ENCODE data around the gene UBTD2. TPM values are rescaled to one million over a fixed set of nuclear protein-coding genes. Genes with fewer than 3 reads are reported as not detected.

Gene UBTD2
- total and polyA plus RNA-seq, 2 of the 4 experiments (the other 2 are of a cell fraction) = 11.2 to 20.6 TPM

DNA sequence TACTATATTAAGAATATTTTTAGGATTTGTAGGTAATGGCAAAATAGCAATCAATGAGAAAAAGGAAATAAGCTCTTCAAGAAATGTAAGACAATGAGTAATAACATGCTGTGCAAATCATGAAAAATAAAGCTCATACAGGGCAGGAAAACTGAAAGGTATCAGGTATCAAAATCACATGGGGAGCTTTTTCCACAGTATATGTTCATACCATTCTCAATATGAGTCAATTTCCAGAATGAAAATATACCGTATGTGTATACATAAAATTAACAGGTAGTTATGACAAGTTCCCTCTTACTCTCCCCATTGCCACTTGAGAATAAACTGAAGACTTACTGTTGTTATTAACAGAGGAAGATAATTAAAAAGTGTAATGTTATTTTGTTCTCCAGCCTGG lies 53.7 kb downstream of the UBTD2 start:
- TF ChIP-seq USF2 (IDR thresholded peaks at IDR 0.05; ENCODE audit: low read depth, low read length) (no peak), BHLHE40 (IDR thresholded peaks at IDR 0.05; ENCODE audit: low read depth, low read length) (no peak), RCOR1 (IDR thresholded peaks at IDR 0.05; ENCODE audit: insufficient replicate concordance, low read length) (no peak), RFX5 (IDR thresholded peaks at IDR 0.05; ENCODE audit: low read depth, low read length) (no peak), RAD21 (IDR thresholded peaks at IDR 0.05; ENCODE audit: low read length) (no peak), CEBPB (IDR thresholded peaks at IDR 0.05; ENCODE audit: low read depth, low read length) (no peak), SMC3 (IDR thresholded peaks at IDR 0.05; ENCODE audit: low read depth, low read length) (no peak), CHD1 (IDR thresholded peaks at IDR 0.05; ENCODE audit: low read depth, low read length) (no peak), ELK1 (IDR thresholded peaks at IDR 0.05; ENCODE audit: borderline replicate concordance, low read depth, low read length) (no peak), NFE2L2 (IDR thresholded peaks at IDR 0.05; ENCODE audit: low read depth, low read length) (no peak)
- no peak overlapping the region for H3K4ac ChIP-seq (ENCODE audit: low read depth, low read length)
- peaks cover 3% of the 10 kb centered on the region; the same call in 1 of the 2 replicates for H4K20me1 ChIP-seq (ENCODE audit: insufficient read depth, low read length)
- no peak overlapping the region for H4K91ac ChIP-seq (ENCODE audit: insufficient read depth, low read depth, low read length)
- no peak overlapping the region for H3K4me2 ChIP-seq (ENCODE audit: low read depth, low read length)
- no peaks in the 10 kb centered on the region for H3K9me1 ChIP-seq (ENCODE audit: insufficient read depth, low read length)
- H3K79me1 ChIP-seq (ENCODE audit: low read depth in 1 of 2, low read length in 2 of 2) = peaks cover 21 to 30% of the 10 kb centered on the region in 2 experiments
- H3K27me3 ChIP-seq (ENCODE audit: control insufficient read depth, insufficient read depth, low read length) = no peaks in the 10 kb centered on the region
- in situ Hi-C loops (cut with MboI; ENCODE audit: low sequenced_read_pairs) = no loop called here
- no peak overlapping the region for H3K56ac ChIP-seq (ENCODE audit: extremely low read depth, insufficient read depth, low read length)
- H3K9me3 ChIP-seq (ENCODE audit: control insufficient read depth, insufficient read depth, low read length) = no peaks in the 10 kb centered on the region
- BruUV-seq (replicated peaks) = no TSS peak
- no peak overlapping the region for H3K4me3 ChIP-seq (ENCODE audit: insufficient read depth, low read depth, low read length)
- no peak overlapping the region for H2BK20ac ChIP-seq (ENCODE audit: low read depth, low read length)
- H2BK15ac ChIP-seq (ENCODE audit: low read depth, low read length) = no peak overlapping the region
- no peak overlapping the region for H2AK5ac ChIP-seq (ENCODE audit: low read depth, low read length)
- no peak overlapping the region for H3K18ac ChIP-seq (ENCODE audit: low read depth, low read length)
- peaks cover 12% of the 10 kb centered on the region for H3K36me3 ChIP-seq (ENCODE audit: control insufficient read depth, insufficient read depth, low read length)
- no peak overlapping the region for H2BK120ac ChIP-seq (ENCODE audit: low read depth, low read length)
- H3K14ac ChIP-seq (replicated peaks; ENCODE audit: low read depth, low read length) = no peak overlapping the region
- no peak overlapping the region for H3K9ac ChIP-seq (ENCODE audit: low read depth, low read length)
- no peak overlapping the region for H3K27ac ChIP-seq (ENCODE audit: insufficient read depth, low read length)
- H2AFZ ChIP-seq (replicated peaks; ENCODE audit: low read length, poor library complexity) = no peak overlapping the region
- no peak overlapping the region for H2AK9ac ChIP-seq (replicated peaks; ENCODE audit: low read depth, low read length, poor library complexity)
- no peak overlapping the region for H2BK5ac ChIP-seq (ENCODE audit: low read depth, low read length, poor library complexity, severe bottlenecking)
- ATAC-seq (ENCODE audit: low read depth) (no peak), DNase-seq (no peak)
- intact Hi-C loops (cut with micrococcal nuclease) = no loop called here
- ChIA-PET CTCF (interaction anchor here (0.6 to 1.0 kb wide), 2 partner anchors 53 to 94 kb away, joined by 3 read pairs; no protein-coding TSS in a partner anchor), POLR2A (ENCODE audit: unreplicated experiment) (no interaction called here)
- no CpG with 5 or more reads among the region's 1 CpG for WGBS, 2 experiments (ENCODE audit: extremely low coverage in 2 of 2, insufficient read length in 1 of 2)
- dilution Hi-C loops (cut with HindIII; ENCODE audit: low sequenced_read_pairs, unreplicated experiment) = no loop called here
- no peaks in the 10 kb centered on the region for H3K4me1 ChIP-seq (ENCODE audit: control insufficient read depth, insufficient read depth, low read length)
- no peak overlapping the region for H4K8ac ChIP-seq (ENCODE audit: low read depth in 2 of 2, low read length in 2 of 2)
- H3K23ac ChIP-seq (ENCODE audit: low read depth, low read length) = no peak overlapping the region
- H4K5ac ChIP-seq (ENCODE audit: low read depth, low read length) = no peak overlapping the region
